OCI-M1 (cell line): Measurements from ENCODE around the gene CDK10.
"Not testable (repeated sequence)": the region's sequence is repeated elsewhere in the genome, so short reads cannot be mapped to it uniquely, and the experiment has no call there.

Experiments
- DNase-seq: peaks from one replicate; lab custom pipeline; 2025; lab: John Stamatoyannopoulos, UW

The CDK10 gene

GRCh38 chr16:89686520-89687091 is at the start of gene CDK10:
TSS of gene CDK10 (plus strand) at chr16:89686689. CDS start at chr16:89686711, 22 bp downstream.
- peak; percentile 97 for DNase-seq

GRCh38 chr16:89637379-89637778 is 49.1 kb upstream of the CDK10 start:
- no peak for DNase-seq

- DNase-seq, result no peak
Measured at GRCh38 chr16:89638455-89638854, 48.0 kb upstream of the CDK10 start.

GRCh38 chr16:89639385-89639784 is 47.1 kb upstream of the CDK10 start:
- no peak for DNase-seq

- no peak for DNase-seq
Measured at GRCh38 chr16:89641458-89642119, 44.9 kb upstream of the CDK10 start.

- DNase-seq, result no peak
Measured at GRCh38 chr16:89642574-89642973, 43.9 kb upstream of the CDK10 start.

- no peak for DNase-seq
Measured at GRCh38 chr16:89643769-89644300, 42.7 kb upstream of the CDK10 start.

GRCh38 chr16:89645122-89645521 is 41.4 kb upstream of the CDK10 start:
- no peak for DNase-seq

- no peak for DNase-seq
Measured at GRCh38 chr16:89646270-89646669, 40.2 kb upstream of the CDK10 start.

- no peak for DNase-seq
Measured at GRCh38 chr16:89646906-89647305, 39.6 kb upstream of the CDK10 start.

GRCh38 chr16:89651584-89651983 is 34.9 kb upstream of the CDK10 start:
- DNase-seq, result no peak

- no peak for DNase-seq
Measured at GRCh38 chr16:89653656-89654295, 32.7 kb upstream of the CDK10 start.

GRCh38 chr16:89655062-89655643 is 31.3 kb upstream of the CDK10 start:
- DNase-seq, result no peak

GRCh38 chr16:89656435-89657121 is 29.9 kb upstream of the CDK10 start:
- no peak for DNase-seq

GRCh38 chr16:89657442-89658220 is 28.9 kb upstream of the CDK10 start, which contains the start of the genes CHMP1A and SPATA33:
TSS of gene CHMP1A (minus strand) at chr16:89657708. CDS start at chr16:89657588, 120 bp downstream.
TSS of gene SPATA33 (plus strand) at chr16:89657836. CDS start at chr16:89657912, 76 bp downstream.
- DNase-seq, result peak; percentile 95

GRCh38 chr16:89658221-89658879 is 28.1 kb upstream of the CDK10 start:
- DNase-seq, result peak; percentile 53

- DNase-seq, result no peak
Measured at GRCh38 chr16:89660146-89660545, 26.3 kb upstream of the CDK10 start.

GRCh38 chr16:89661215-89661614 is 25.3 kb upstream of the CDK10 start:
- no peak for DNase-seq

GRCh38 chr16:89664238-89664637 is 22.3 kb upstream of the CDK10 start:
- DNase-seq, result not testable (repeated sequence)

- DNase-seq, result peak; percentile 62
Measured at GRCh38 chr16:89667000-89667399, 19.5 kb upstream of the CDK10 start.

- no peak for DNase-seq
Measured at GRCh38 chr16:89667633-89668032, 18.9 kb upstream of the CDK10 start.
